ENCODE data around the gene ATP11A. TPM values are rescaled to one million over a fixed set of nuclear protein-coding genes. Genes with fewer than 3 reads are reported as not detected.

ATP11A gene
- total RNA-seq (100 to 1,000 TPM; 271 to 457 TPM), polyA plus RNA-seq (ENCODE audit: insufficient read length in 6 of 6) (100 to 1,000 TPM; 305 to 502 (median 467) TPM)
- long read RNA-seq, donor 1, full-length matches to known transcripts, result 330 of 522 reads
- long read RNA-seq, donor 1, partial matches to known transcripts, result 192 of 522 reads
- long read RNA-seq, donor 1, other reads (novel, unspliced or antisense), result 0 of 522 reads
- long read RNA-seq, donor 2, full-length matches to known transcripts, result 198 of 248 reads
- long read RNA-seq, donor 2, partial matches to known transcripts, result 50 of 248 reads
- long read RNA-seq, donor 2, other reads (novel, unspliced or antisense), result 0 of 248 reads
- long read RNA-seq, donor 3, full-length matches to known transcripts, result 39 of 47 reads
- long read RNA-seq, donor 3, partial matches to known transcripts, result 8 of 47 reads
- long read RNA-seq, donor 3, other reads (novel, unspliced or antisense), result 0 of 47 reads
- long read RNA-seq, donor 4, partial matches to known transcripts, result 3 of 11 reads
- long read RNA-seq, donor 4, other reads (novel, unspliced or antisense), result 7 of 11 reads
- long read RNA-seq, donor 5, full-length matches to known transcripts, result 218 of 274 reads
- long read RNA-seq, donor 5, partial matches to known transcripts, result 50 of 274 reads
- long read RNA-seq, donor 5, other reads (novel, unspliced or antisense), result 6 of 274 reads
- long read RNA-seq, donor 6, full-length matches to known transcripts, result 67 of 72 reads
- long read RNA-seq, donor 6, partial matches to known transcripts, result 5 of 72 reads
- long read RNA-seq, donor 6, other reads (novel, unspliced or antisense), result 0 of 72 reads
- long read RNA-seq, donor 7, full-length matches to known transcripts, result 28 of 93 reads
- long read RNA-seq, donor 7, partial matches to known transcripts, result 65 of 93 reads
- long read RNA-seq, donor 7, other reads (novel, unspliced or antisense), result 0 of 93 reads
- long read RNA-seq, donor 8, full-length matches to known transcripts, result 140 of 176 reads
- long read RNA-seq, donor 8, partial matches to known transcripts, result 28 of 176 reads
- long read RNA-seq, donor 8, other reads (novel, unspliced or antisense), result 8 of 176 reads
- long read RNA-seq, donor 9, partial matches to known transcripts, result 0 of 1 reads
- long read RNA-seq, donor 9, other reads (novel, unspliced or antisense), result 0 of 1 reads
- long read RNA-seq, donor 10, partial matches to known transcripts, result 0 of 5 reads
- long read RNA-seq, donor 10, other reads (novel, unspliced or antisense), result 5 of 5 reads
- long read RNA-seq, donor 11, transcript ATP11A-217 (1 exons, 3,542 nt), result major isoform, 7 of 8 reads
- long read RNA-seq, donor 11, partial matches to known transcripts, result 0 of 8 reads
- long read RNA-seq, donor 11, other reads (novel, unspliced or antisense), result 0 of 8 reads
- long read RNA-seq, donor 12, full-length matches to known transcripts, result 105 of 133 reads
- long read RNA-seq, donor 12, partial matches to known transcripts, result 28 of 133 reads
- long read RNA-seq, donor 12, other reads (novel, unspliced or antisense), result 0 of 133 reads

- ATAC-seq (peak; percentile 49), DNase-seq (peak; percentile 91 to 99 (median 94))
- Histone ChIP-seq H3K9me3 (no peaks in the 10 kb centered on the region), H3K27me3 (no peaks in the 10 kb centered on the region), H3K4me1 (peaks cover 9 to 64% of the 10 kb centered on the region in 2 donors), H3K4me3 (peak within 1 kb of the TSS; percentile 88 to 93), H3K27ac (peak within 1 kb of the TSS; percentile 98 to 99), H3K36me3 (no peaks in the 10 kb centered on the region)
- no peak for TF ChIP-seq CTCF (IDR thresholded peaks at IDR 0.05)
- intact Hi-C loops (cut with DNase I), result no loop called here
These were observed at the start of gene ATP11A for GRCh38 chr13:112689303-112690245. Gene ATP11A (plus strand): TSS chr13:112690038. CDS start chr13:112690417, 379 bp downstream.

GRCh38 chr13:112641456-112642089 lies 48.3 kb upstream of the ATP11A start:
- no peak for ATAC-seq
- peaks cover 0 to 5% of the 10 kb centered on the region in 2 donors for H3K4me1 ChIP-seq
- no peaks in the 10 kb centered on the region for H3K36me3 ChIP-seq
- H3K4me3 ChIP-seq, result no peak overlapping the region
- no peaks in the 10 kb centered on the region for H3K9me3 ChIP-seq
- TF ChIP-seq CTCF (IDR thresholded peaks at IDR 0.05), result no peak
- intact Hi-C loops (cut with DNase I), result loop anchor here in 1 of 2 donors (10.0 kb wide), 1 partner anchor 233 kb away; no protein-coding TSS in a partner anchor
- no peak overlapping the region for H3K27ac ChIP-seq
- peaks cover 14 to 27% of the 10 kb centered on the region in 2 donors for H3K27me3 ChIP-seq
- DNase-seq, result no peak

- H3K36me3 ChIP-seq, result no peaks in the 10 kb centered on the region
- intact Hi-C loops (cut with DNase I), result loop anchor here in 1 of 2 donors (10.0 kb wide), 1 partner anchor 233 kb away; no protein-coding TSS in a partner anchor
- H3K27me3 ChIP-seq, result peaks cover 14 to 27% of the 10 kb centered on the region in 2 donors
- no peak for TF ChIP-seq CTCF (IDR thresholded peaks at IDR 0.05)
- ATAC-seq, result no peak
- no peak overlapping the region for H3K4me3 ChIP-seq
- H3K4me1 ChIP-seq, result peaks cover 0 to 5% of the 10 kb centered on the region in 2 donors
- no peak for DNase-seq
- H3K9me3 ChIP-seq, result no peaks in the 10 kb centered on the region
- no peak overlapping the region for H3K27ac ChIP-seq
These were observed 47.8 kb upstream of the ATP11A start for GRCh38 chr13:112642090-112642460.

Data from left lung (tissue), 14 donors.